GM23248 (cell line): ENCODE results near the gene CFAP299.

Source experiments
- EZH2 ChIP-seq: fragments of 200-600 bp; sonication (generic); IDR thresholded peaks from 2 replicates; pipeline ENCODE4 v1.6.1; 2018; ENCODE audit warnings: antibody characterized with exemption, mild to moderate bottlenecking; ENCODE audit not compliant: insufficient read depth, poor library complexity, severe bottlenecking
- EZH2phosphoT487 ChIP-seq: fragments of 200-600 bp; sonication (generic); IDR thresholded peaks from 2 replicates; pipeline ENCODE4 v1.6.1; 2018; ENCODE audit warnings: antibody characterized with exemption, moderate library complexity, mild to moderate bottlenecking, low read depth; ENCODE audit not compliant: insufficient read depth

DNA sequence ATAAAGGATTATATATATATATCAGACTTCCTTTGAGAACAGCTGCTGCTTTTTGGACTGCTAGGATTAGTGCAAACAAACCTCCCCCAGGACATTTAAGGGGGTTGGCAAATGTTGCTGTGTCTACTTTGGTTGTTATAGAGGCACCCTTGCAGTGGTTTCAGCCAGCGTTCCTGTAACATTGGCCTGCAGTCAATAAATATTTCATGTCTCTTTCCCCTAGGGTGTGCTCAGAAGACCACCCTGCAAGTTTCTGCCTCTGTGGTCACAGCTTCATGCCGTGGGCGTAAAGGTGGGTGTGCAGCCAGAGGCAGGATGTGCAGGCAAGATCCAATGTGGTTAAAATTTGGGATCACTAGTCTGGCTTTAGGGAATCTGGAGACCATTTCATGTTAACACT, 40.2 kb upstream of the CFAP299 start:
- TF ChIP-seq EZH2phosphoT487 = no peak
- TF ChIP-seq EZH2 = no peak
